Subcutaneous abdominal adipose tissue (tissue), 5 donors: ENCODE data around the gene CD248.
A peak's percentile ranks its signal among the peaks of the same experiment; 100 is the strongest.
"Not testable (repeated sequence)": the region's sequence is repeated elsewhere in the genome, so short reads cannot be mapped to it uniquely, and the experiment has no call there.

Source experiments
- H3K27ac ChIP-seq: one replicate; pipeline ENCODE4 v1.7.0; 2013; ENCODE audit warnings: low read depth, mild to moderate bottlenecking, inconsistent platforms, low read length, moderate library complexity
- H3K27me3 ChIP-seq, 5 donors: one replicate each; pipeline ENCODE4 v1.7.0; 2013; ENCODE audit warnings: low read length in 5 of 5, inconsistent platforms in 1 of 5; ENCODE audit not compliant: control insufficient read depth in 5 of 5, insufficient read depth in 4 of 5
- H3K36me3 ChIP-seq, 5 donors: one replicate each; pipeline ENCODE4 v1.7.0; 2013; ENCODE audit warnings: low read length in 5 of 5; ENCODE audit not compliant: control insufficient read depth in 5 of 5, insufficient read depth in 5 of 5
- H3K4me1 ChIP-seq, 5 donors: one replicate each; pipeline ENCODE4 v1.7.0; 2013; ENCODE audit warnings: low read length in 5 of 5, mild to moderate bottlenecking in 3 of 5, moderate library complexity in 1 of 5; ENCODE audit not compliant: control insufficient read depth in 5 of 5, insufficient read depth in 5 of 5
- H3K4me3 ChIP-seq, 5 donors: one replicate each; pipeline ENCODE4 v1.7.0; 2013; ENCODE audit warnings: low read length in 5 of 5, low read depth in 1 of 5
- H3K9ac ChIP-seq, 5 donors: one replicate each; pipeline ENCODE4 v1.7.0; 2013; ENCODE audit warnings: low read length in 5 of 5, mild to moderate bottlenecking in 4 of 5, moderate library complexity in 3 of 5
- H3K9me3 ChIP-seq, 5 donors: one replicate each; pipeline ENCODE4 v1.7.0; 2013; ENCODE audit warnings: low read length in 5 of 5; ENCODE audit not compliant: control insufficient read depth in 5 of 5
- donor health status: healthy.
- donor health status: healthy.
- donor health status: healthy.
- donor health status: healthy.
- donor health status: healthy.

Gene CD248

GRCh38 chr11:66313321-66314185, 3.3 kb downstream of the CD248 start:
- Histone ChIP-seq H3K36me3 (no peaks in the 10 kb centered on the region), H3K4me3 (peak overlapping the region; percentile 61 to 81 (median 70)), H3K4me1 (peaks cover 12 to 66% (median 62%) of the 10 kb centered on the region in 5 donors), H3K9ac (peak overlapping the region; percentile 35 to 81 (median 72)), H3K27ac (peak overlapping the region; percentile 80), H3K9me3 (no peaks in the 10 kb centered on the region), H3K27me3 (no peaks in the 10 kb centered on the region)

GRCh38 chr11:66312549-66313320, 4.1 kb downstream of the CD248 start:
- Histone ChIP-seq H3K4me1 (peaks cover 5 to 58% (median 54%) of the 10 kb centered on the region in 5 donors), H3K9me3 (no peaks in the 10 kb centered on the region), H3K27ac (peak overlapping the region; percentile 80), H3K36me3 (no peaks in the 10 kb centered on the region), H3K27me3 (no peaks in the 10 kb centered on the region), H3K9ac (peak overlapping the region in 4 of 5 donors; percentile 58 to 80 (median 69)), H3K4me3 (peak overlapping the region; percentile 72 to 86 (median 78))

GRCh38 chr11:66311965-66312548, 4.8 kb downstream of the CD248 start:
- Histone ChIP-seq H3K27ac (peak overlapping the region; percentile 72), H3K36me3 (no peaks in the 10 kb centered on the region), H3K9me3 (no peaks in the 10 kb centered on the region), H3K4me3 (peak overlapping the region; percentile 72 to 86 (median 75)), H3K27me3 (no peaks in the 10 kb centered on the region), H3K4me1 (peaks cover 3 to 51% (median 47%) of the 10 kb centered on the region in 5 donors), H3K9ac (peak overlapping the region in 4 of 5 donors; percentile 58 to 79 (median 62))

- Histone ChIP-seq H3K9me3 (no peaks in the 10 kb centered on the region), H3K4me3 (peak overlapping the region in 3 of 5 donors; percentile 74 to 75 (median 75)), H3K27ac (peak overlapping the region; percentile 72), H3K36me3 (no peaks in the 10 kb centered on the region), H3K9ac (peak overlapping the region in 4 of 5 donors; percentile 57 to 64 (median 58)), H3K4me1 (peaks cover 3 to 48% (median 43%) of the 10 kb centered on the region in 5 donors), H3K27me3 (no peaks in the 10 kb centered on the region)
Measured at GRCh38 chr11:66311470-66311964, 5.3 kb downstream of the CD248 start.

- Histone ChIP-seq H3K4me1 (peaks cover 3 to 42% (median 37%) of the 10 kb centered on the region in 5 donors), H3K9ac (peak overlapping the region in 1 of 5 donors; percentile 14)
- H3K27me3 ChIP-seq, H3K4me3 ChIP-seq, H3K36me3 ChIP-seq, H3K27ac ChIP-seq, H3K9me3 ChIP-seq: not testable (repeated sequence)
Measured at GRCh38 chr11:66310803-66311440, 5.9 kb downstream of the CD248 start.

- no peak overlapping the region for H3K4me3 ChIP-seq
- no peaks in the 10 kb centered on the region for H3K36me3 ChIP-seq
- no peak overlapping the region for H3K27ac ChIP-seq
- H3K9ac ChIP-seq: no peak overlapping the region
- H3K27me3 ChIP-seq: no peaks in the 10 kb centered on the region
- peaks cover 3 to 36% (median 31%) of the 10 kb centered on the region in 5 donors for H3K4me1 ChIP-seq
- no peaks in the 10 kb centered on the region for H3K9me3 ChIP-seq
Measured at GRCh38 chr11:66310324-66310723, 6.5 kb downstream of the CD248 start.

GRCh38 chr11:66309475-66309874, 7.4 kb downstream of the CD248 start:
- Histone ChIP-seq H3K27me3 (no peaks in the 10 kb centered on the region), H3K4me1 (peaks cover 1 to 27% (median 23%) of the 10 kb centered on the region in 5 donors), H3K4me3 (no peak overlapping the region), H3K9ac (no peak overlapping the region), H3K36me3 (no peaks in the 10 kb centered on the region), H3K27ac (no peak overlapping the region), H3K9me3 (no peaks in the 10 kb centered on the region)

GRCh38 chr11:66302656-66303055, 14.2 kb downstream of the CD248 start:
- H3K9me3 ChIP-seq: no peaks in the 10 kb centered on the region
- H3K4me1 ChIP-seq: no peaks in the 10 kb centered on the region
- no peak overlapping the region for H3K27ac ChIP-seq
- no peak overlapping the region for H3K9ac ChIP-seq
- H3K27me3 ChIP-seq: no peaks in the 10 kb centered on the region
- H3K4me3 ChIP-seq: no peak overlapping the region
- H3K36me3 ChIP-seq: no peaks in the 10 kb centered on the region

- H3K27me3 ChIP-seq: peaks cover 3 to 18% (median 9%) of the 10 kb centered on the region in 5 donors
- no peaks in the 10 kb centered on the region for H3K9me3 ChIP-seq
- H3K36me3 ChIP-seq: no peaks in the 10 kb centered on the region
- H3K27ac ChIP-seq: no peak overlapping the region
- no peak overlapping the region for H3K9ac ChIP-seq
- H3K4me1 ChIP-seq: no peaks in the 10 kb centered on the region
- H3K4me3 ChIP-seq: no peak overlapping the region
Measured at GRCh38 chr11:66299186-66299585, 17.7 kb downstream of the CD248 start.
